Measurements from ENCODE around the gene WDR93. TPM values are rescaled to one million over a fixed set of nuclear protein-coding genes. Genes with fewer than 3 reads are reported as not detected.

Gene WDR93
- total RNA-seq, 1 experiment from 2014 or later = not detected

DNA sequence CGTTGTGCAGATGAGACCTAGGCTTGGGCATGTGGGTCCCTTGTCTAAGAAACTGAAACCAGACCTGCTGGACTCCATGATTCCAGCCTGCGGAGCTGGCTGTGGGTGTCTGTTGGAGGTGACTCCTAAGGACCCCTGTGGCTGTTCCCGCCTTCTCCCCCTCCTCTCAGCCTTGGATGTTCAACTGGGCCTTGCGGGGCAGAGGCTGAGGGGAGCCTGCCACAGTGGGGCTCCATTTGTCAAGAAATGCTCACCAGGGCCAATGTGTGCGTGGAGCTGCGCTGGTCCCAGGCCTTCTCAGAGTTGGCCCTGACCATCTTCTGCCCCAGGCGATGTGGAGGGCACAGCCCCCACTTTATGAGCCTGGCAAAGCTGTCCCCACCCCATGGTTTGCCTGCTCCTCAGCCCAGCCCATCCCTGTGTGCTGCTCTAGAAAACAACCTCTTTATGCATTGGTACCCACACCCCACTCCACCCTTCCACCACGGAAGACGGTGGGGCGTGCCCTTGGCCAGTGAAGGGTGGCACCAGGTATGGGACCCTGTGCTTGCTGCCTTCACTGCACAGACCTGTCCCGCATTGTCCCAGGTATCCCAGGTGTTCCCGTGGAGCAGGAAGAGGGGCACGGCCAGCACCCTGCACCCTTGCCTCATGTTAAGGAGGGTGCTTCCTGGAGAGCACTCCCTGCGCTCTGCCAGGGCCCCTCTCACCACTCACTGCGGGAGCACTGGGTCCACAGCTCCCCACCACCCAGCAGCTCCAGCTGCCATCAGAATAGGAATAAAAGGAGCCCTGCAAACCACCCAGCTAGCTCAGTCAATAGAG is 93.5 kb downstream of the WDR93 start (continued):
- TF ChIP-seq ZBTB21 (CRISPR knock-in tag; IDR thresholded peaks at IDR 0.05; ENCODE audit: borderline replicate concordance) (no peak), NFE2L1 (CRISPR knock-in tag; IDR thresholded peaks at IDR 0.05) (no peak), ZNF121 (CRISPR knock-in tag; IDR thresholded peaks at IDR 0.05) (no peak), CREB1 (CRISPR knock-in tag; IDR thresholded peaks at IDR 0.05) (no peak)
- TF ChIP-seq, protein P1, sequence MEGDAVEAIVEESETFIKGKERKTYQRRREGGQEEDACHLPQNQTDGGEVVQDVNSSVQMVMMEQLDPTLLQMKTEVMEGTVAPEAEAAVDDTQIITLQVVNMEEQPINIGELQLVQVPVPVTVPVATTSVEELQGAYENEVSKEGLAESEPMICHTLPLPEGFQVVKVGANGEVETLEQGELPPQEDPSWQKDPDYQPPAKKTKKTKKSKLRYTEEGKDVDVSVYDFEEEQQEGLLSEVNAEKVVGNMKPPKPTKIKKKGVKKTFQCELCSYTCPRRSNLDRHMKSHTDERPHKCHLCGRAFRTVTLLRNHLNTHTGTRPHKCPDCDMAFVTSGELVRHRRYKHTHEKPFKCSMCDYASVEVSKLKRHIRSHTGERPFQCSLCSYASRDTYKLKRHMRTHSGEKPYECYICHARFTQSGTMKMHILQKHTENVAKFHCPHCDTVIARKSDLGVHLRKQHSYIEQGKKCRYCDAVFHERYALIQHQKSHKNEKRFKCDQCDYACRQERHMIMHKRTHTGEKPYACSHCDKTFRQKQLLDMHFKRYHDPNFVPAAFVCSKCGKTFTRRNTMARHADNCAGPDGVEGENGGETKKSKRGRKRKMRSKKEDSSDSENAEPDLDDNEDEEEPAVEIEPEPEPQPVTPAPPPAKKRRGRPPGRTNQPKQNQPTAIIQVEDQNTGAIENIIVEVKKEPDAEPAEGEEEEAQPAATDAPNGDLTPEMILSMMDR (IDR thresholded peaks at IDR 0.05) = no peak
- TF ChIP-seq, protein P2, sequence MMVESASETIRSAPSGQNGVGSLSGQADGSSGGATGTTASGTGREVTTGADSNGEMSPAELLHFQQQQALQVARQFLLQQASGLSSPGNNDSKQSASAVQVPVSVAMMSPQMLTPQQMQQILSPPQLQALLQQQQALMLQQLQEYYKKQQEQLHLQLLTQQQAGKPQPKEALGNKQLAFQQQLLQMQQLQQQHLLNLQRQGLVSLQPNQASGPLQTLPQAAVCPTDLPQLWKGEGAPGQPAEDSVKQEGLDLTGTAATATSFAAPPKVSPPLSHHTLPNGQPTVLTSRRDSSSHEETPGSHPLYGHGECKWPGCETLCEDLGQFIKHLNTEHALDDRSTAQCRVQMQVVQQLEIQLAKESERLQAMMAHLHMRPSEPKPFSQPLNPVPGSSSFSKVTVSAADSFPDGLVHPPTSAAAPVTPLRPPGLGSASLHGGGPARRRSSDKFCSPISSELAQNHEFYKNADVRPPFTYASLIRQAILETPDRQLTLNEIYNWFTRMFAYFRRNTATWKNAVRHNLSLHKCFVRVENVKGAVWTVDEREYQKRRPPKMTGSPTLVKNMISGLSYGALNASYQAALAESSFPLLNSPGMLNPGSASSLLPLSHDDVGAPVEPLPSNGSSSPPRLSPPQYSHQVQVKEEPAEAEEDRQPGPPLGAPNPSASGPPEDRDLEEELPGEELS (CRISPR knock-in tag; IDR thresholded peaks at IDR 0.05) = no peak
- TF ChIP-seq, protein P3, sequence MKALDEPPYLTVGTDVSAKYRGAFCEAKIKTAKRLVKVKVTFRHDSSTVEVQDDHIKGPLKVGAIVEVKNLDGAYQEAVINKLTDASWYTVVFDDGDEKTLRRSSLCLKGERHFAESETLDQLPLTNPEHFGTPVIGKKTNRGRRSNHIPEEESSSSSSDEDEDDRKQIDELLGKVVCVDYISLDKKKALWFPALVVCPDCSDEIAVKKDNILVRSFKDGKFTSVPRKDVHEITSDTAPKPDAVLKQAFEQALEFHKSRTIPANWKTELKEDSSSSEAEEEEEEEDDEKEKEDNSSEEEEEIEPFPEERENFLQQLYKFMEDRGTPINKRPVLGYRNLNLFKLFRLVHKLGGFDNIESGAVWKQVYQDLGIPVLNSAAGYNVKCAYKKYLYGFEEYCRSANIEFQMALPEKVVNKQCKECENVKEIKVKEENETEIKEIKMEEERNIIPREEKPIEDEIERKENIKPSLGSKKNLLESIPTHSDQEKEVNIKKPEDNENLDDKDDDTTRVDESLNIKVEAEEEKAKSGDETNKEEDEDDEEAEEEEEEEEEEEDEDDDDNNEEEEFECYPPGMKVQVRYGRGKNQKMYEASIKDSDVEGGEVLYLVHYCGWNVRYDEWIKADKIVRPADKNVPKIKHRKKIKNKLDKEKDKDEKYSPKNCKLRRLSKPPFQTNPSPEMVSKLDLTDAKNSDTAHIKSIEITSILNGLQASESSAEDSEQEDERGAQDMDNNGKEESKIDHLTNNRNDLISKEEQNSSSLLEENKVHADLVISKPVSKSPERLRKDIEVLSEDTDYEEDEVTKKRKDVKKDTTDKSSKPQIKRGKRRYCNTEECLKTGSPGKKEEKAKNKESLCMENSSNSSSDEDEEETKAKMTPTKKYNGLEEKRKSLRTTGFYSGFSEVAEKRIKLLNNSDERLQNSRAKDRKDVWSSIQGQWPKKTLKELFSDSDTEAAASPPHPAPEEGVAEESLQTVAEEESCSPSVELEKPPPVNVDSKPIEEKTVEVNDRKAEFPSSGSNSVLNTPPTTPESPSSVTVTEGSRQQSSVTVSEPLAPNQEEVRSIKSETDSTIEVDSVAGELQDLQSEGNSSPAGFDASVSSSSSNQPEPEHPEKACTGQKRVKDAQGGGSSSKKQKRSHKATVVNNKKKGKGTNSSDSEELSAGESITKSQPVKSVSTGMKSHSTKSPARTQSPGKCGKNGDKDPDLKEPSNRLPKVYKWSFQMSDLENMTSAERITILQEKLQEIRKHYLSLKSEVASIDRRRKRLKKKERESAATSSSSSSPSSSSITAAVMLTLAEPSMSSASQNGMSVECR (CRISPR knock-in tag; IDR thresholded peaks at IDR 0.05; ENCODE audit: borderline replicate concordance) = no peak

DNA sequence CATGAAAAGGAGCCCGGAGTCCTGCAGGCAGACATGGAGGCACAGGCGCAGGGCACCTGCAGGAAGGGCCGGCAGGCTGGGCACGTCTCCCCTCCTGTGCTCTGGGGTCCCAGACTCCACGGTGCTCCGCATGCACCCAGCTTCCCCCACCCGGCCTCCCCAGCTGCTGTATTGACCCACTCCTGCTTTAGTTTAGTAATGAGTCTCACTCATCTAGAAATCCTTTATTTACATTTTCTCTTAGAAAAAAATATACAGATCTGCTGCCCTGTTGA is 94.0 kb downstream of the WDR93 start:
- Mint-ChIP-seq H3K27me3 (ENCODE audit: low read depth) (peaks cover 9% of the 10 kb centered on the region), H3K36me3 (peaks cover 8% of the 10 kb centered on the region), H3K27ac (no peak overlapping the region), H3K9me3 (peaks cover 10% of the 10 kb centered on the region), H3K4me1 (peaks cover 23% of the 10 kb centered on the region), H3K4me3 (no peak overlapping the region)
- CTCF ChIA-PET = interaction anchor here (1.2 to 3.5 kb wide), 3 partner anchors 24 to 112 kb away, joined by 3 to 33 read pairs (median 19); no protein-coding TSS in a partner anchor
- POLR2A ChIA-PET = no interaction called here
- TF ChIP-seq JUN (CRISPR knock-in tag; IDR thresholded peaks at IDR 0.05) = no peak
- no peak for TF ChIP-seq OVOL2 (CRISPR knock-in tag; IDR thresholded peaks at IDR 0.05; ENCODE audit: borderline replicate concordance)
- TF ChIP-seq FOXP1 (CRISPR knock-in tag; IDR thresholded peaks at IDR 0.05; ENCODE audit: borderline replicate concordance) = no peak
- no peak for TF ChIP-seq ZNF416 (CRISPR knock-in tag; IDR thresholded peaks at IDR 0.05)
- no peak for ATAC-seq
- no peak for DNase-seq (ENCODE audit: low spot score)

DNA sequence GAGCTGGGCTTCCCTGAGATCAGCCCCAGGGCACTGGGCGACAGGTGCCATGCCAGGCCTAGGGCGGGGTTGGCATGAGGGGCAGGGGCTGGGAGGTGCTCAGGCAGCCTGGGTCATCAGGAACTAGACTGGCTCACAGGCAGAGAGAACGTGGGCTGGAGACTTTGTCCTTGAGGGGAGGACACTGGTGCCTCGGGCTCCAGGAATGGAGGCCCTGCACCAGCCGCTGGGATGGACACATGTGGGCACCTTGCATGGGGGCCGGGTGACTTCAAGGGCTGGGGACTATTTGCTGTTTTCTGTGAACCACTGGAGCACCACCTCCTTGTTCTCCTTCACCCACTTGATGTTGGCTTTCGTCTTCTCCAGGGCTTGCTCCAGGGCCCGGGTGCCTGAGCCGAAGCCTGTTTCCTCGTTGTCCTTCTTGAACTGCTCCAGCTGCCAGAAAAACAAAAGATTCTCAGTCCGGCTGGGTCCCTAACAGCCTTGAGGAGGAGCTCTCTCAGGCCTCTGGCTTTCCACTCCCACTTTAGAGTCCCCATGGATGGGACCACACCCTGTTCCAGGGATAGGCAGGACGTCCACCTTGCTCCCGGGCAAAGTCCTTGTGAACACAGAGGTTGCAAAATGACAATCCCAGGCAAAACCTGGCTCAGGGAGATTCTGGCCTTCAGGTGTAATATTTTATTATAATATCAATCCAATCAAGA is 94.6 kb downstream of the WDR93 start:
- ChIA-PET POLR2A (no interaction called here), CTCF (interaction anchor here (1.2 to 3.5 kb wide), 2 partner anchors 90 to 113 kb away, joined by 3 to 19 read pairs; no protein-coding TSS in a partner anchor)
- Mint-ChIP-seq H3K4me3 (no peak overlapping the region), H3K4me1 (peaks cover 23% of the 10 kb centered on the region), H3K27ac (no peak overlapping the region), H3K36me3 (peaks cover 8% of the 10 kb centered on the region), H3K9me3 (peaks cover 10% of the 10 kb centered on the region), H3K27me3 (ENCODE audit: low read depth) (peaks cover 9% of the 10 kb centered on the region)
- ATAC-seq = no peak
- DNase-seq (ENCODE audit: low spot score) = no peak
- TF ChIP-seq JUN (CRISPR knock-in tag; IDR thresholded peaks at IDR 0.05) (no peak), KAT7 (CRISPR knock-in tag; IDR thresholded peaks at IDR 0.05; ENCODE audit: borderline replicate concordance) (no peak), MXD4 (CRISPR knock-in tag; IDR thresholded peaks at IDR 0.05; ENCODE audit: borderline replicate concordance) (no peak), FOXJ3 (CRISPR knock-in tag; IDR thresholded peaks at IDR 0.05; ENCODE audit: borderline replicate concordance) (no peak)

All from WTC11 (cell line).